GM21528 (cell line): Measurements from ENCODE around the gene AGMO.

Experiments
- ATAC-seq: cut with Tn5 transposase; IDR thresholded peaks from one replicate; pipeline ENCODE4 v1.9.1; 2021; ENCODE audit warnings: mild to moderate bottlenecking, moderate library complexity; ENCODE audit not compliant: unreplicated experiment, low FRiP score

AGMO gene

DNA sequence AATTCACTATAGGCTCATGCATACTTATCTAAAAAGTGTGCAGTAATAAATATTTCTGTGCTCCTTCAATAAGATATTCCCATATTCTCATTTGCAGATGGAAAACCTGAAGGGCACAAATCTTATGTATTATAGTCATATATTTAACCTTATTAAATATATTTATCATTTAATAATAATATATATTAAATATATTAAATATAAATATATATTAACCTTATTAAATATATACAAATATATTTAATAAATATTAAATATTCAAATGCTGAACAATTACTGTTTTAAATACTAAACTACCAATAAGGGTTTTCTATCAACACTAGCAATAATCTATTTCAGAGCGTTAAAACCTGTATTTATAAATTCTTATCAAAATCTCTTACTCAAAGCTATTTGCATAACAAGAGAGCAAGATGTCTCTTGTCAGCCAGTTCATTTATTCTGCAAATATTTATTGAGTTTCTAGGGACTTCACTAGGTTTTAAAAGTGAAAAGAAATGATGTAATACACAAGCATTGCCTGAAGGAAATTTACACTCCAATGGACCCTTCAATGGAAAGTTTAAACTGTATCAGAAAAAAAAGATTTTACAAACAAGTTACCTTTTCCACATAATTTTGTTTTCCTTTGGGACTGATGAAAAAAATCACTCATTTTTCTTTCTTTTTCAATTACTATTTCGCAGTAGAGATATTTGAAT is 159.2 kb downstream of the AGMO start:
- ATAC-seq = no peak

- ATAC-seq = no peak
Measured at GRCh38 chr7:15400440-15400839, 161.4 kb downstream of the AGMO start.

GRCh38 chr7:15399441-15399840 is 162.4 kb downstream of the AGMO start:
- no peak for ATAC-seq

GRCh38 chr7:15397922-15398760 is 163.7 kb downstream of the AGMO start:
- ATAC-seq = no peak

- no peak for ATAC-seq
Measured at GRCh38 chr7:15397159-15397550, 164.7 kb downstream of the AGMO start.

- ATAC-seq = no peak
Measured at GRCh38 chr7:15396210-15397158, 165.3 kb downstream of the AGMO start.

DNA sequence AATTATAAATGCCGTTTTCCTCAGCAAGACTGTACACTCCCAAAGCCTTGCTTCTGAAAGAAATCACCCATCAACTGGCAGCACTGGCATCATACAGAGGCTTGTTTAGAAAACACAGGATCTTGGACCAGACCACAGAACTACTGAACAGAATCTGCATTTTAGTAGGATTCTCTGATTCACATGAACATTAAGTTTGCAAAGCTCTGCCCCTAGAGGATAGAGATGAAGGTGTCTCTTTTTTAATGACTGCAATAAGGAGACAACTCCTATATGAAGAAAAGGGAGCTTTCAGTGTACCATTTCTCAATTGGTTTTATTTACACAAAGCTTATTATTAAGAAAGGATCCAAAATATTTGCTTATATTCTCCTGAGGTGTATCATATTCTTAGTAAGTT is 172.7 kb downstream of the AGMO start:
- no peak for ATAC-seq

DNA sequence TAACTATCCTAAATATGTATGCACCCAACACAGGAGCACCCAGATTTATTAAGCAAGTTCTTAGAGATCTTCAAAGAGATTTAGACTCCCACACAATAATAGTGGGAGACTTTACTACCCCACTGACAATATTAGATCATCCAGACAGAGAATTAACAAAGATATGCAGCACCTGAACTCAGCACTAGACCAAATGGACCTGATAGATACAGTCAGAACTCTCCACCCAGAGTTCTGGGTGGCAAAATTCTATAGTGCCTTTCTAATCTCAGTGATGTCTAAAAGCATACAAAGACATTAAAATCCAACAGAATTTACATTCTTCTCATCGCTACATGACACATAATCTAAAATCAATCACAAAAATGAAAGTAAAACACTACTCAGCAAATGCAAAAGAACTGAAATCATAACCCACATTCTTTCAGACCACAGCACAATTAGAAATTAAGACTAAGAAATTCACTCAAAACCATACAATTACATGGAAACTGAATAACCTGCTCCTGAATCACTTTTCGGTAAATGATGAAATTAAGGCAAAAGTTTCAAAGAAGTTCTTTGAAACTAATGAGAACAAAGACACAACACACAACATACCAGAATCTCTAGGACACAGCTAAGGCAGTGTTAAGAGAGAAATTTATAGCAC is 183.2 kb downstream of the AGMO start:
- no peak for ATAC-seq

DNA sequence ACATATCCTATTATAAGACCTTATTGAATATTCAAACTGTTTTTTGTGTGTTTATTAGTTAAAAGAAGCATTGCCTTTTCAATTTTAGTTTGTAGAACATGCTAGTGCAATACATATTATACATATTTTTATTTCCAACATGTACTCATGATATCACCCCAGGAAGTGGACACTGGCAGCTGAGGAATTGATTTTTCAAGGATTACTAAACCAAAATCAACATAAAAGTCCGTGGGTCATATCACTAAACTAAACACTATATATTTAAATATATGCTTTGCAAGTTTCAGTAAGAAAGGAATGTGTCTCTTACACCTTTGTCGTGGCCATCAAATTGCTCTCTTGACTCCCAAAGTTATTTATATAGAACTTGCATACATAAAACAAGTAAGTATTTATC is 185.2 kb downstream of the AGMO start:
- ATAC-seq = no peak

DNA sequence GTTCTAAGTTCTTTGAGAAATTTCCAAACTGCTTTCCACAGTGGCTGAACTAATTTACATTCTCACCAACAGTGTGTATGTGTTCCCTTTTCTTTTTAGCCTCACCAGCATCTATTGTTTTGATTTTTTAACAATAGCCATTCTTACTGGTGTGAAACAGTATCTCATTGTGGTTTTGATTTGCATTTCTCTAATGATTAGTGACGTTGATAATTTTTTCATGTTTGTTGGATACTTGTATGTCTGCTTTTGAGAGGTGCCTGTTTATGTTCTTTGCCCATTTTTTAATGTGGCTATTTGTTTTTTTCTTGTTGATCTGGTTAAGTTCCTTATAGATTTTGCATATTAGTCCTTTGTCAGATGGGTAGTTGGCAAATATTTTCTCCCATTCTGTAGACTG is 191.4 kb downstream of the AGMO start:
- no peak for ATAC-seq

DNA sequence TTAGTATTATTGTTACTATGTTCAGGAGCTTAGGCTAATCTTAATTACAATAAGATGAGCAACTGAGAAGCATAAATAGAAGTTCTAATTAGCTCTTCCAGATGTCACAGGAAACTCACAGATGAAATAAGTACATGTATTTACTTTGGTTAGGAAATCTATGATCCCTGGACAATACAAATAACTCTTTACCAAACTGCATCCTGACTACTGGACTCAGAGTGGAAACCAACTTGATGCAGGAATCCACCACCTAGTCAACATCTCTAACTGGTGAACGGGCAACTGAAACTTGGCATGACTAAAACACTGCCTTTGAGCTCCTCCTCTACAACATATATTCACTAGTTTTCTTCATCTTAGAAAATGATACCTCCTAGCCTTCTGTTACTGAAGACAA is 193.2 kb downstream of the AGMO start:
- no peak for ATAC-seq

GRCh38 chr7:15367897-15368296 is 193.9 kb downstream of the AGMO start:
- no peak for ATAC-seq

DNA sequence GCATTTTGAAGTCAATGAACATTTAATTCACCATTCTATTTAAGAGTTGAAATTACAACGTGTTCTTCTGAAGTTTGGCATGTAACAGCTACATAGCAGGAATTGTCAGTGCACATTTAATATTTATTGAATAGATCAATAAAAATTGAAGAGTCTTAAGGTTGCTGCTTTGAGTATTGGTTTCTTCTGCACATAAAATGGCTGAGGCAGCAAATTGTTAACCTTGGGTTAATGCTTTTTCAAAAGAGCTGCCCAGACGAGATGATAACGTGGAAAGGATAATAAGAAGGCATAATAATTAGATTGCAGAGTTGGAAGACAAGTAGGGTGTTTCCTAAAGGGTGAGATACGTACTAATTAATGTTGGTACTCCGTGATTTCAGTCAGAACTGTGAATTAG is 203.7 kb downstream of the AGMO start:
- no peak for ATAC-seq

DNA sequence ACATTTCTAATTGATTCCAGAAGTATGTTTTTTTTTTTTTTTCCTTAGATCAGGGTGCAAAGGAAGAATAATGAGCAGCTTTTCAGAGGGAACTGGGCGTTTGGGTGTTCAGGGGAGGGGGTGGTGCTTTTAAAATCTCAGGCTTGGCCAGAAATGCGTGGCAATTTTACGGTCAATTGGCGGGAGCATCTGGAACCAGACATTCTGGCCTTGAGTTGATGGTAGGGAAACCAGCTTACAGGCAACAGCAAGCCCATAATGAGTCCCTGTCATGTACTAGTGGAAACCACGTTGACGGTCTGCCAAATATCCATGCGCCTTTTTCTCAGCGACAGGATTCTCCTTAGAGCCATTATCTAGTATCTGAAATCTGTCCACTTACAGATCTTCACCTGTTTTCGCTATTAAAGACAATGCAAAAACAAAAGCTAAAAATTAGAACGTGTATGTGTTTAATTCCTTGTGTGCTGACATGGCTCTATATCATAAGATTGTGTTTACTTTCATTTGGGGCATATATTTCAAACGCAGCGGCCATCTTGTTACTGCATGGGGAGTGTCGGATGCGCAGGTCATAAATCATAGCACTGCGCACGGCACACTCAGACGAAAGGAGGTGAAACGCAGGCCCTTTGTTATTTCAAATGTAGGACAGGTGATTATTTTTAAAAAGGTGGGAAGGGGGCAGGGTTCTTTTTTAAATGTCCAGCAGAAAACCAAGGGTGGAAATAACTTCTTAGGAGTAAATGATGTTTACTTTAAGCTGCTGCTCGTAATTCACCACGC is 209.2 kb downstream of the AGMO start:
- no peak for ATAC-seq

- no peak for ATAC-seq
Measured at GRCh38 chr7:15345216-15345615, 216.6 kb downstream of the AGMO start.

- no peak for ATAC-seq
Measured at GRCh38 chr7:15341817-15342216, 220.0 kb downstream of the AGMO start.

DNA sequence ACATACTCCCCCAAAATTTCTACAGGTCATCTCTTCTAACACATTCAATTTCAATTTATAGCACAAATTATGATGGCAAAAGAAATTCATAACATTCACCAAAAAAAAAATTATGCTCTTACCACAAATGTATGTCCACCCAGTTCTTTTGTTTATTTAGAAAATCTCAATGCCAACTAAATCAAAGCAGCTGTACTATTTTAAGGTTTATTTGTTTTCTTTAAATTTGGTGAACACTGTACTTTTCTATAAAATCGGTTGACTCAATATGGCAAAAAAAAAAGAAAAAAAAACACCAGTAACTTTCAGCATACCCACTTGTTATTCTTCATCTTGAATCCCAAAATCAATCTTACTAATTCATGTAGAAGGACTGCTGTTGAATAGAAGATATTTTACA is 225.7 kb downstream of the AGMO start:
- no peak for ATAC-seq

- ATAC-seq = no peak
Measured at GRCh38 chr7:15335390-15335789, 226.4 kb downstream of the AGMO start.

GRCh38 chr7:15334536-15335263 is 227.1 kb downstream of the AGMO start:
- no peak for ATAC-seq
